GM18909 (cell line): ENCODE data around the gene S100A7.
"Not testable (repeated sequence)": the region's sequence is repeated elsewhere in the genome, so short reads cannot be mapped to it uniquely, and the experiment has no call there.

Experiments used
- ATAC-seq: cut with Tn5 transposase; IDR thresholded peaks from one replicate; pipeline ENCODE4 v1.9.1; 2021; ENCODE audit warnings: mild to moderate bottlenecking; ENCODE audit not compliant: unreplicated experiment, poor library complexity

The S100A7 gene

DNA sequence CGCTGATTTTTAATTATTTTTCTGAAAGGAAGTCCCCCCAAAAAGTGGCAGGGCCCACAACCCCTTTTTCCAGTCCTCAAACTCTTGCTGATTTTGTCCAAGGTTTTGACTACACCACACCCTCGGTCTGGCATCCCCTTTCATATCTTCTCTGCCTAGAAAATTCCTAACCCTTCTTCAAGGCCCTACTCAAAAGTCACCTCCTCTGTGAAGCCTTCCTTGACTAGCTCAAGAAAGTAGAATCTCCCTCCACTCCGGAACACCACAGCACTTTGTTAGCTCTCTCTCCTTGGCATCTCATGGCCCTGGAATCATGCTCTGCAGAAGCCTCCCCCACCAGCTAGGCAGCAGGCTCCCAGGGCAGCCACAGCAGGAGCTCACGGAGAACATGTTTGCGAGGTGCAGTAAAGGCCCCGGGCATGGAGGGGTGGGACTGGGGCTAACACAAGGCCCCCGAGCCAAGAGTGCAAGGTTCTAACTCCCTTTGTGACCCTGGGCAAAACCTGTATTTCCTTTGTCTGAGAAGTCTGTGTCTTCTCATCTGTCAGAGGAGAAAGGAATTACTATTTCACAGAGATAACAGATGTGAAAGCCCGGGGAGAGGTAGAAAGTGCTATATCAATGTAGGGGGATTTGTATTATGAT lies 17.7 kb upstream of the S100A7 start:
- ATAC-seq: no peak

DNA sequence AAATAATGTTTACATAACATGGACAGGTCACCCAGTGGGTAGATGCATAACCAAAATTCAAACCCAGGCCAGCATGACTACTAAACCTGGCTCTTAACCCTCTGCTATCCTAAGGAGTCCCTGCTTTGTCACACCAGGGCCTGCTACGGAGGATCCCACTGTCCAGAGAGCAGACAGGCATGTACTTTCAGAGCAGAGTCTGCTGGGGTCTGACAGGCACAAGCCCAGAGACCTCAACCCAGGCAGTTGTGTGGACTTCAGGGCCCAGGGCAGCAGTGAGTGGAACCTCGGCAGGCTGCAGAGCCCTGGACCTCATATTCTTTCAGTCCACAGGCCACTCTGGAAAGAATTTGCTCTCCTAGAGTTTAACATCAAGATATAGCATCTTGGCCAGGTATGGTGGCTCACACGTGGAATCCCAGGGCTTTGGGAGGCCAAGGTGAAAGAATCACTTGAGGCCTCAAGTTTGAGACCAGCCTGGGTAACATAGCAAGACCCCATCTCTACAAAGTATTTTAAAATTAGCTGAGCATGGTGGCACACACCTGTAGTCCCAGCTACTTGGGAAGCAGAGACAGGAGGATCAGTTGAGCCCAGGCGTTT lies 16.1 kb upstream of the S100A7 start:
- no peak for ATAC-seq

DNA sequence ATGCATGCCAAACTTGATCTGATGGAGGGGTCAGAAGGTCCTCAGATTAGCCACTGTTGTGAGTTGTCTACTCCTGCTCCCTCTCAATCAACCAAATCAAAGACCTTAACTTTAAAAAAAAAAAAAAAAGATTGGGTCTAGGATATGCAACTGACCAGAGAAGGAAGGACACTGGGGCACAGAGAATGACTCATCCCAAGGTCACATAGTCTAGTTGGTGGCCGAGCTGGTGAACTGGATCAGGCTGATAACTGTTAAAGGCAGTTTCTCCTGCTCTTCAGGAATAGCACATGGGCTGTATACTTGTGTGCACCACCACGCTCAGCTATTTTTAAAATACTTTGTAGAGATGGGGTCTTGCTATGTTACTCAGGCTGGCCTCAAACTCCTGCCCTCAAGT lies 14.8 kb upstream of the S100A7 start:
- ATAC-seq: no peak

DNA sequence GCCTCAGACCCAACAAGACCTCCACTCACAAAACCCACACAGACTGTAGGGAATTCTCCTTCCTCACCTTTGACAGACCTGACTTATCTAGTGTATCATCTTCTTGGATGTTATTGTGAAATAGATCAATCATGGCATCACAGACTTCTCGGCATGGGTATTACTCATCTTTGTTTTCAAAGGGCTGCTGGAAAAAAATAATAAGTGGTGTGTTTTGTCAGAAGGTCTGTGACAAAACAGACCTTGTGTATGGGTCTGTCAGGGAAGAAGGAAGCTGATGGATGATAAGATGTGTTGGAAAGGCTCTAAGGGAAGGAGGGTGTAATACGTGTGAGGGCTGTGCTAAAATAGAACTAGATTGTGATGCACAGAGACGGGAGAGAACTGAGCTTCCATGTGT lies 13.9 kb upstream of the S100A7 start:
- ATAC-seq: no peak

DNA sequence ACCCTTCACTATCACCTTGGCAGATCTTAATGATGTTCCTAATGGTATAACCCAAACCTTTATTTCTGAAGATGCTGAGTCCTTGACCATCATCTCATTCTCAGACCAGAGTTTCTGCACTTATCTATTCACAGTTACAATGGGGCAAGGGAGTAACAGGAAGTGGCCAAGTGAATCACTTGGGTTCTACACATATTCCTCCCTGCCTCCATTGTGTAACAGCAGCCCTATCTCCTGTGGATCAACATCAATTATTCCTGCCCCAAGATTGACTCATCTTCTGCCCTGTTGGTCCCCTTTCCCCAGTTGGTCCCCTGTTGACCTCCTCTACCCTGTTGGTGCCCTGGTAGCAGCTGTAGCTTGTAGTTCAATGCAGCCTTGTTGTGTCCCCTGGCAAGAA lies 10.3 kb upstream of the S100A7 start:
- no peak for ATAC-seq

DNA sequence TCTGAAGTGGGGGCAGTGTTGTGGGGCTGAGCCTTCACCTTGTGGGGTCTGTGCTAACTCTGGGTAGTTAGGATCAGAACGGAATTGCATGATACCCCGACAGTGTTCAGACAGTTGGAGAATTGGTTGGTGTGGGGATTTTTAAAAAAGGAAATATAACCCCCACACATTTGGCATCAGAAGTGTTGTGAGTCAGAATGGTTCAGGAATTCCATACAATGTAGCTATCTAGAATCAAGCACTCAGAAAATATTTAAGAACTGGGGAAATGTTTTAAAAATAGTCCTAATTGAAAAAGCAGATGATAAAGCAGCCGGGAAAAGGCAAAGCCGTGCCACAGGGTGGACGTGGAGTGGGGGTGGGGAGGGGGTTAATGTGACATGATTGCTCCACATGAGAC lies 6.5 kb upstream of the S100A7 start:
- ATAC-seq: no peak

DNA sequence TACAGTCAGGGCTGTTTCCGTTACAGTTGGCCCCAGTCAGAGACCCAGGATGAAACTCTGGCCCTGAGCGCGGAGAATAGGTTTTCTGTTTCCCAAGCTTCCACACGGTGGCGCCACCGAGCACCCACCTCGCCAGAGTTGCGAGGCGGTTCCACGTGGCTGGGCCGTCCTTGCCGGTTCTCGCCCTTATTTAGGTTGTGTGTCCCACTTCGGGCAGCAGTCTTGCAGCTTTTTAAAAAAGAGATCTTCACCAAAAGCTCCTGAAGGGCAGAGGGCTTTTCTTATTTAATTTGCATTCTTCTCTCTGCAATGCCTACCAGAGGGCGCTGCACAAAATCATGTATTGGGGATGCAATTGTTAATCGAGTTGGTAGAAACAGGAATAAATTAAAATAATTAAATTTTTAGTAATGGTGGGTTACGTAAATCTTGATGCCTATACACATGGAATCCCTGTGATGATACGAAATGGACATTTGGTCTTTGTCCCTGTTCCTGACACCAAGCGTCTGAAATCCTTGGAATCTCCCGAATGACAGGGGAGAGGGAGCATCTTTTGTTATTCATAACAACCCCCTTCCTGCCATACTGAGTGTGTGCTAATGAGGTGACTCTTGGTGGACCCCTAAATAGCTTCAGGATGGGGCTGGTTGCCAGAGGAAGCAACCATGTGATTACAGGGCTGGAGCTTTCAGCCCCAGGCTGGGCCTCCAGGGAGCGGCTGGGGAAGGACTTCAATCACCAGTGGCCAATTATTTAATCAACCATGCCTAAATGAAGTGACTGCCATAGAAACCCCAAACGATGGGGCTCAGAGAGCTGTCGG lies 5.6 kb upstream of the S100A7 start:
- ATAC-seq: no peak

DNA sequence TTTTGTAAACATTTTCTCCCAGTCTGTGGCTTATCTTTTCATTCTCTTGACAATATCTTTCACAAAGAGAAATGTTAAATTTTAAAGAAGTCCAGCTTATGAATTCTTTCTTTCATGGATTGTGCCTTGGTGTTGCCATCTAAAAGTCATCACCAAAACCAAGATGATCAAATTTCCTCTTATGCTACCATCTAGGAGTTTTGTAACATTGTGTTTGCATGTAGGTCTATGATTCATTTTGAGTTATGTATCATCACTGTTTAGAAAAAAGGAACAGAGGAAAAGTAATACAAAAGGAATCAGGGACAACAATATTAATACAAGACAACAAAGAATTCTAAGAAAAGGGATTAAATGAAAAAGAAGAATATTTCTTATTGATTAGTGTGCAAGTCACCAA lies 2.3 kb upstream of the S100A7 start:
- ATAC-seq: not testable (repeated sequence)

DNA sequence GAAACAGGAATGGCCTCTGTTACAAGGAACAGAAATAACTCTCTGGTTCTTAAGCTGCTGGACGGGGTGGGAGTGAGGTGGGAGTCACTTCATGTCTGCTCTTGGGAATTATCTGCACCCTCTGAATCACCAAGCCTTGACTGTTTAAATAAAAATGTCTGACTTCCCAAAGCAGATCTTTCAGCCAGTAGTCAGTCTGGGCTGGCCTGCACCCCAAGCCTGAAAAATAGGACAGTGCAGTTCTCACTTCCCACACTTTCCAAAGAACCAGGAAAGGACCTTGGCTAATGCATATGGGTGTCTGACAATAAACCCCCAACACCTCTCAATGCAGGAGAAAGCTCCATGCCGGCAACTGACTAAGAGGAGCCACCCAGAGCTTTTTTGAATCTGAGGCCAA lies 796 bp downstream of the S100A7 start:
- no peak for ATAC-seq

DNA sequence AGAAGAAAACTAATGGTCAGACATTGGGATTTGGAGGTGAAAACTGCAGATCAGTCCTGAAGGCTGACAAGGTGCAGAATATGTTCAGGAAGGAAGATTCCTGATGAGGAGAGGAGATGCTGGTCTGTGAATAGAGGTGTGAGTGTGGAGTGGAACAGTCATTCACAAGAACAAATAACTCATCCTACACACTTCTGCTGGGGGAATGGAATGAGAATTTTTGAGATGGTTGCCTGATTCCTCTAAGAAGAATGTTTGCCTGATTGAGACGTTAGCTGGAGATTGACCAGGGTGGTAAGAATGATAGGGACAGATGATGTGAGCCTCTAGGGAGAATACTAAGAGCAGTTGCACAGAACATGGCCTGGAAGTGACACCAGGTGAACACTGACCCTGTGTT lies 4.1 kb downstream of the S100A7 start:
- no peak for ATAC-seq

DNA sequence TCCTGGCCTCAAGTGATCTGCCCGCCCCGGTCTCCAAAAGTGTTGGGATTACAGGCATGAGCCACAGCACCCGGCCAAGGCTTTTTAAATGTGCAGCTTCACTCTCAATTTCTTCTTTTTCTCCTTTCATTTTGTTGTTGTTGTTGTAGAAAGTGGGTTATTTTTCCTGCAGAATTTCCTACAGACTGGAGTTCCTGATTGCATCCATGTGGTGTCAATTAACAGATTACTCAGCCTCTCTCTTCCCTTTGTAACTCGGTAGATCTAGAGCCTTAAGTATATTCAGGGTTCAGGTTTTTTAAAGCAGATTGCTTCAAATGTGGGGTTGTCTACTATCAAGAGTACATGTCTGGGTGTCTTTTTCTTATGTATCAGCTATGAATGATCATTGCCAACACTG lies 11.6 kb downstream of the S100A7 start:
- not testable (repeated sequence) for ATAC-seq

DNA sequence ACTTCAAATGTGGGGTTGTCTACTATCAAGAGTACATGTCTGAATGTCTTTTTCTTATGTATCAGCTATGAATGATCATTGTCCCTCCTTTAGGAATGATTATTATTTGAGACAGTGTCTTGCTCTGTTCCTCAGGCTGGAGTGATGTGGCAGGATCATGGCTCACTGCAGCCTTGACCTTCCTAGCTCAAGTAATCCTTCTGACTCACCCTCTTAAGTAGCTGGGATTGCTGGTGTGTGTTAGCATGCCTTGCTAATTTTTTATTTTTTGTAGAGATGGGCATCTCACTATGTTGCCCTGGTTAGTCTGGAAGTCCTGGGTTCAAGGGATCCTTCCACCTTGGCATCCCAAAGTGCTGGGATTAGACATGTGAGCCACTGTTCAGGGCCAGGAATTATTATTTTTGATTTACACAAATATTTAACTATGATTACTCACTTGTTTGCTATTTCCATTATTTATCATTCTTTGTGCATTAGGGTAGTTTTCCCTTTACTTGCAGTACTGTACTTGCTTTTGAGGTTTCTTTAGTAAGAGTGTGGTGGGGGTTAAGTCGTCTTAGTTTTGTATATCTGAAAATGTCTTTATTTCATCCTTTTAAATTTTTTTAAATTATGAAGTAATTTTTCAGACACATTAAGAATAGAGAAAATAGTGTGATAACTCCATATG lies 12.8 kb downstream of the S100A7 start:
- ATAC-seq: no peak

DNA sequence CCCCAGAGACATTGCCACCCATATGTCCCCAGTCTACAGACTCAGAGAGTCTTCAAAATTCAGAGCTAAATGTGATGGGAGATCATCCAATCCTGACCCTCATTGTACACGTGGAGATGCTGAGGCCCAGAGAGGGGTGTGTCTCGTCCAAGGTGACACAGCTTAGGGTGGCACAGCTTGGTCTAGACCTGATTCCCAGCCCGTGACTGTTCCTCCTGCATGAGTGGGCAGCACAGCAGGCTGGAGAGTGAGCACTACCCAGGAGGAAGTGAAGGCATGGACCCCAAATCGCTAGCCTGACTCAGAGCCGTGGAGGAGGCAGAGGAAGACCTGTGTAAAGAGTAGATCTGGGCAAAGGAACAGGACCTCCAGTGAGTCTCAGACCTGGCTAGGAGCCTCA lies 16.4 kb downstream of the S100A7 start:
- no peak for ATAC-seq

DNA sequence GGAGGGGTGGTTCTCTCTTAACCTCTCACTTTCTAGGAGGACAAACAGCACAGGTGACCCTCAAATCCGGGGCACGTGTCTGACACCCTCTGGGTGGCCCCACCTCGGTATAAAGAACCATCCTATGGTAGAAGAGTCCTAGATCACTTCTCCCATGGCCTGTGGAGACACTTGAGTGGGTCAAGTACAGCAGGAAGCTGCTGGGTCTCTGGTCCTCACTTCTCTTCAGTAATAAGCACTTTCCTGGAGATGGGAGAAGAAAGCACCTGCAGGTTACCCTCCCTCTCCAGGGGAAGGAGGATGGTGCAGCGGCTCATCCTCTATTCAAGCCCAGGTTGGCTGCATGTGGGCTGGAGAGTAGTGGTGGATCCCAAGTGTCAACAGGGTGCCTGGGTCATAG lies 17.0 kb downstream of the S100A7 start:
- no peak for ATAC-seq

DNA sequence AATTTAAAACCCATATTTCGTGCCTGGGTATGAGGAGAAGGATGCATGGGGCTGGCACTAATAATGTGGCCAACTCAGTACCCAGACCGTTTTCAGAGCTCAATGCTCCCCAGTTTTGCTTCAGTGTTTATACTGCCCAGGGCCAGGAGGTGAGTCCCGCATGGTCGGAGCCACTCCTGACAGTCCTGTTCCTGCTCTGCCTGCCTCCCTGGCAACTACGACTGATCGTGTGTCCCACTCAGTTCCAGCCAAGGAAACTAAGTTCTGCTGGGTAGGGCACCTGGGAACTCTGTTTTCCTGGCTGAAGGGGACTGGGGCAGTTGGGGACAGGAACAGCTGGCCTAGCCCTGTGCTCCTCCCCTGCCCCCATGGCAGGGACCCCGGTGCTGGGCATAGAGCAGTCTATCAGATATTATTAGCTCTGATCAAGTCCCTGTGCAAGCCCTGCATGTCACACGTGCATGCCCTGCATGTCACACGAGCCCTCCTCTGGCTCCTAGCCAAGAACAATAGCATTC lies 19.2 kb downstream of the S100A7 start:
- ATAC-seq: no peak

DNA sequence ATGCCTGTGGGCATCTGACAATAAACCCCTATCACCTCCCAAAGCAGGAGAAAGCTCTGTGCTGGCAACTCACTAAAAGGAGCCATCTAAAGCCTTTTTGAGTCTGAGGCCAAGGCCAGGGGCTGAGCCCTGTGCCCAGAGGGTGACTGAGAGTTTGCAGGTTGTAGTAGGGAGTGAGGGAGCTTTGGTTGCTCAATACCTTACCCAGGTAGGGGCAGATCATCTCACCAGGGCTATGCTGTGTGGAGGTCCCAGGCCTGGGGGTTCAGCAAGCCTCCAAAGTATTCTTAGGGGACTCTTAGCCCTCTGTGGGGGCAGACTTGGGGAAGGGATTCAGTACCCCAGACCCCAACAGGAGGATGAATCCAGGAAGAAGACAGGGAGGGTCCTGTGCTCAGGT lies 21.2 kb downstream of the S100A7 start:
- no peak for ATAC-seq

DNA sequence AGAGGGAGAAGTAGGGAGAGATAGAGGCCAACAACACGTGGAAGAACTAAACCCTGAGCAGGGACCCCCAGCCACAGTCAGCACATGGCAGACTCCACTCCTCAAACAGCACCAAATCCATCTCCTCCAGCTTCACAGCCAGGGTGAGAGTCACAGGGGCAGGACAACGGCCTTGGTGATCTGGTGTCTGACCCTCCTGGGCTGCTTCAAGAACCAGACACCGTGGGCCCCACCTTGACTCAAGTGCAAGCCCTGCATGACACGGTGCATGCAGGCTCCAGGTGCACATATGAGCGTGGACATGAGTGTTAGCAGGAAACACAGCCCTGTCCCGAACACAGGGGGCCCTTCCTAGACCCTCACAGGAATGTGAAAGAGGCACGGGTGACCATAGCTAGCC lies 21.9 kb downstream of the S100A7 start:
- no peak for ATAC-seq

DNA sequence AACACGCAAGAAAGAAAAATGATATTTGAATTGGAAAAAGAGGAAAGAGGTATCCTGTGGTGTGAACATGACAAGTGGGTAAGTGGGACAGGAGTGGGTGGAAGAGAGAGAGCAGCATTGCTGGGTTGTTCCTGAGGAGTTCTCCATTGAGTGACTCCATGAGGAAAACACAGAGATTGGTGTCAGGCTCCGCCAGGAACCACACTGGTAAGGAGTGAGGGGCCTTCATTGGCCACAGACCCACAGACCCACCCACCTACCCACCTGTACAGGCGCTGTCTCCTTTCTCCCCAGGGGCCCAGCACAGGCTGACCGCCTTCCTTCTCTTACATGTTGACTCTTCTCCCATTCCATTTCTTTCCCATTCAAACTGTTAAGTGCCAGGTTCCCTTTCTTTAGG lies 23.2 kb downstream of the S100A7 start:
- ATAC-seq: no peak

DNA sequence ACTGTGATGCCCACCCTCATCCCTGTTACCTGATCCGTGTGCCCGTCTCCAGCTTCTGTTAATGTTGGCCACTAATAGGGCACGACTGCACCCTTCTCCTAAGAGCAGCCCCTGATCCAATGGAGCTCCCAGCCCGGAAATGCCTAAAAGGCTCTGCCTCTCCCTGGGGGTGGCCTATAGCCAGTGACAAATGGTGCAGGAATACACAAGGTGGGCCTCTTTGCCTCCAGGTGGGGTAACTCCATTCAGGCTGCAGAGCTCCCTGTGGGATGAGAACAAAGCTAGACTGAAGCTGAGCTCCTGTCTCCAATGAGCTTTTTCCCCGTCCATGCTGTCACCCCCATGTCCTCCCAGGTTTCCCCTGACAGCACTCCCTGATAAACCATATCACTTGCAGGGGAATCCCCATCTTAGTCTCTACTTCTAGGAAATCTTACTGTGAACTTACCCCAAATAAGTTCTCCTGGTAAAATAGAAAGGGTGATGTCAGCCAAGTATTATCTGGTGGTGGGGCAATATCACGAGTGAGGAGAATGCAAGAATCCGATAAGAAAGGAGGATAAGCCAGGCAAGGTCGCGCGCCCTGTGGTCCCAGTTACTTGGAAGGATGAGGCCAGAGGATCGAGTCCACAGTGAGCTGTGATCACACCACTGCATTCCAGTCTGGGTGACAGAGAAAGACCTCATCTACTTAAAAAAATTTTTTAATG lies 25.6 kb downstream of the S100A7 start:
- no peak for ATAC-seq
